Left lobe of liver (tissue), 2 donors: ENCODE measurements around the gene OSBP2. TPM values are rescaled to one million over a fixed set of nuclear protein-coding genes. Genes with fewer than 3 reads are reported as not detected.
A peak's percentile ranks its signal among the peaks of the same experiment; 100 is the strongest.
"Not testable (repeated sequence)": the region's sequence is repeated elsewhere in the genome, so short reads cannot be mapped to it uniquely, and the experiment has no call there.

Experiments used
- ATAC-seq: fragments of 200-7000 bp; cut with Tn5 transposase; one replicate; pipeline ENCODE4 v1.9.1; 2020; ENCODE audit warnings: mild to moderate bottlenecking, moderate library complexity
- DNase-seq: peaks from one replicate; pipeline ENCODE4 v3.0.0-alpha.2; 2020; ENCODE audit warnings: low spot score
- total RNA-seq: library from RNA; stranded (reverse); gene quantifications from one replicate; pipeline ENCODE4 v1.2.1, GENCODE V29; 2021
- donor health status: DM: no; HTN: no; CAD: no; lungs with moderate emphysema.
- donor health status: DM: no; HTN: yes; CAD: no.

The OSBP2 gene
- total RNA-seq, 1 donor from 2014 or later, result 0.63 TPM

DNA sequence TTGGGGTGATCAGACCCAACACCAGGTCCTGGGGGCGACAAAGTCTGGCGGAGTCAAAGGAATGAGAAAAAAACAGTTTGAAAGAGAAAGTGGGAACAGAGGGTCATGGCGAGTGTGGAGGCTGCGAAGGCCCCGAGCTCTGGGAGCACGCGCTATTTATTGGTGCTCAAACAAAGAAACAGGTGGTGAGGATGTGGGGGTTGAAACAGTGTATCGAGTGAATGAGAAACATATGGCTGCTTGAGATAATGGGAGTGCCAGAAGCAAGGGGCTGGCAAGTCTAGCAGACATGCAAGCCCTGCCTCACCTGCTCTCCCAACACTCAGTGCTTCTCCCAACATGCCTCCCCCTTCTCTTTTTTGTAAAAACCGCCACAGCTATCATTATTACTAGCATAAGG lies 19.2 kb upstream of the OSBP2 start:
- no peak for DNase-seq
- no peak for ATAC-seq

DNA sequence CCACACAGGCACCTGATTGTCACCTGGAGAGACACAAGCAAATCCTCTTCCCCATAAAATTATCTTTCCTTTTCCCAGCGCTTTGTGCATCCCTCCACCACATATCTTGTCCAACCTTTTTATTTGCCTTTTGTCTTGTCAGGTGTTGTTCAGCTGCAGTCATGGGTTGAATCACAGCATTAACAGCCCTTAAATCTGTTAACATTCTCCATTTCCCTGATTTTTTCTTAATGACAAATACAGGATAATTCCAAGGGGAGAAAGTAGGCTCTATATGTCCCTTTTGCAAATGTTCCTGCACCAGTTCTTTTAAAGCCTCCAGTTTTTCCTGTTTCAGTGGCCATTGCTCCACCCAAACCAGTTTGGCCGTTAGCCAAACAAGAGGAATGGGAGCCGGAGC lies 18.1 kb upstream of the OSBP2 start:
- not testable (repeated sequence) for ATAC-seq, DNase-seq

DNA sequence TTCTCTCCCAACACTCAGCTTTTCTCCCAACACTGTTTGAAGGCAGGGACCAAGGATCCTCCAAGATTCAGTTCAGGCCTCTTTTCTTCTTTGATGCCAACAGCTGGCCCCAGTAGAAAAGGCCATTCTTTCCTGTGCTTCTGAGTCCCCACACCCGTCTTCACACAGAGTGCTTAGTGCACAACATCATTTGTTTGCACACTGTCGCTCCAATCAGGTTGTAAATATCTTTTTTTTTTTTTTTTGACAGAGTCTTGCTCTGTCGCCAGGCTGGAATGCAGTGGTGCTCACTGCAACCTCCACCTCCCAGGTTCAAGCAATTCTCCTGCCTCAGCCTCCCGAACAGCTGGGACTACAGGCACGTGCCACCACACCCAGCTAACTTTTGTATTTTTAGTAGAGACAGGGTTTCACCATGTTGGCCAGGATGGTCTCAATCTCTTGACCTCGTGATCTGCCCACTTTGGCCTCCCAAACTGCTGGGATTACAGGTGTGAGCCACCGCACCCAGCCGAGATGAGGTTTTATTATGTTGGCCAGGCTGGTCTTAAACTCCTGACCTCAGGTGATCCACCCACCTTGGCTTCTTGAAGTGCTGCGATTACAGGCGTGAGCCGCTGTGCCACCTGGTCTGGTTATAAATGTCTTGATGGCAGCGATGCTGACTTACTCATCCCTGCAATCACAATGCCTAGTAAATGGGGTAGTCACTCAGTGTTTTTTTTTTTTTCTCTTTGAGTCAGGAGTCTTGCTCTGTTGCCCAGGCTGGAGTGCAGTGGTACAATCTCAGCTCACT lies 14.6 kb upstream of the OSBP2 start:
- not testable (repeated sequence) for ATAC-seq, DNase-seq

DNA sequence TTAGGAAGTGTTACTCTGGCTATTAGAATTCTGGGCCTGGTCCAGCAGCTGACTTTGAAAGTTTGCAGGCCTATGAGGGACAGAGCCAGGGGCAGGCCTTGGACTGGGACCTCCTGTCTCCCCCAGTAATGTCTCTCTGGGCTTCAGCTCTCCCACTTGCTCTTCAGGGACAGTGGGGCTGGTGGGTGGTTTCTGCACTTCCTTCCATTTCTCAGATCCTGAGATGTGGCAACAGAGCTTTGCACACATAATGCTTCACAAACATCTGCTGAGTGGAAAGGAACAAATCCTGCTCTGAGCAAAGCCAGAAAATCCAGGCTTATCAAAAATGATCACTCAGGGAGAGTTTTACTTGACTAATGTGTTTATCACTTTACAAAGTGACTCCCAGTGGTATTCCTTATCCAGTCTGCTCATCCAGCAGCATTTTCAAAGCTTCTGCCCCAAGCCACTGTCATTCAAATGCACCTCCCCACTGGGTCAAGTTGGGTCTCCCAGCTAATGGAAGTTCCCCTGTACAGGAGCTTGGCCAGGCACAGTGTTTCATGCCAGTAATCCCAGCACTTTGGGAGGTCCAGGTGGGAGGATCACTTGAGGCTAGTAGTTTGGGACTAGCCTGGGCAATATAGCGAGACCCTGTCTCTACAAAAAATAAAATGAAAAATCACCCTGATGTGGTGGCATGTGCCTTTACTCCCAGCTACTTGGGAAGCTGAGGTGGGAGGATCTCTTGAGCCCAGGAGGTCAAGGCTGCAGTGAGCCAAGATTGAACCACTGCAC lies 13.5 kb upstream of the OSBP2 start:
- ATAC-seq (peak; percentile 41), DNase-seq (no peak)

DNA sequence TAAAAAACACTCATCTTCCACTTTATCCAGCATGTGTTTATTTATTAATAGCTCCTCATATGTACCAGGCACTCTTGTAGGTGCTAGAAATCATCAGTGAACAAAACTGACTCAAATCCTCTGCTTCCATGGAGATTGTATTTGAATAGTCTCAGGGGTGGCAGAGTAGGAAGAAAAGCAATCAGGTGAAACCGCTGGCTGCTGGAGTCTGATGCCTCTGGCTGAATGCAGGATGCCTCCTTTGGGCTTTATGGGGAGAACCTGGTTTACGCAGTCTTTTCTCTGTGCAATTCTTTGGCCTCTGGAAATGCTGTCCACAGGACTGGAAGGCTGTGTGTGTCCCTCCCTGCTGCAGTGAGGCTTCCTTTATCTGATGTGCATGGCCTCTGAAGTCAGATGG lies 12.8 kb upstream of the OSBP2 start:
- DNase-seq, result no peak
- ATAC-seq, result no peak

DNA sequence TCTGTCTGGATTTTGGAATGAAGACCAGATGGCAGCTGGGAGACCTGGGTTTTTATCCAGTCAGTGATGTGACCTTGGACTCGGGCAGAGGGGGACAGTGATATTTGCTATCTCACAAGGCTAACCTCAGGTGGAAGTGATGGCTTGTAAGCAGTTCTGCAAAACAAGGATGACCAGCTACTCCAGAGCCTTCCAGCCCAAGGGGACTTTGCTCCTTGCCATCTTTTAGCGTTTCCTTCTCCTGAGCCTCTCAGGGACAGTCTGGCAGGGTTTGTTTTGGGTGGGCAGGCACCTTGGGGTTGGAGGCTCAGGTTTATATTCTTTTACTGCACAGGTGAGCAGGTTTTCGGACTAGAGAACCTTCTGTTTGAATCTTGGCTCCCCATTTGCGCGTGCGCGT lies 9.5 kb upstream of the OSBP2 start:
- ATAC-seq (no peak), DNase-seq (no peak)

DNA sequence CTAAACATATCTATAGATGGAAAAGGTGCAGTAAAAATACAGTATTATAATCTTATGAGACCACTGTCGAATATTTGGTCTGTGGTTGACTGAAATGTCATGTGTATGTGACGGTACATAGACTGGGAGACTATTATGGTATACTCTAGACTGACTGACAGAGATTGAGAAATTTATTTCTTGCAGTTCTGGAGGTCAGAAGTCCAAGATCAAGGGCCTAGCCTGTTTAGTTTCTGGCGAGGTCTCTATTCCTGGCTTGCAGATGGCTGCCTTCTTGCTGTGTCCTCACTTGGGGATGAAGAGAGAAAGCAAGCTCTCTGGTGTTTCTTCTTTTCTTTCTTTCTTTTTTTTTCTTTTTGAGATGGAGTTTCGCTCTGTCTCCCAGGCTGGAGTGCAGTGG lies 7.3 kb upstream of the OSBP2 start:
- ATAC-seq (no peak), DNase-seq (no peak)

DNA sequence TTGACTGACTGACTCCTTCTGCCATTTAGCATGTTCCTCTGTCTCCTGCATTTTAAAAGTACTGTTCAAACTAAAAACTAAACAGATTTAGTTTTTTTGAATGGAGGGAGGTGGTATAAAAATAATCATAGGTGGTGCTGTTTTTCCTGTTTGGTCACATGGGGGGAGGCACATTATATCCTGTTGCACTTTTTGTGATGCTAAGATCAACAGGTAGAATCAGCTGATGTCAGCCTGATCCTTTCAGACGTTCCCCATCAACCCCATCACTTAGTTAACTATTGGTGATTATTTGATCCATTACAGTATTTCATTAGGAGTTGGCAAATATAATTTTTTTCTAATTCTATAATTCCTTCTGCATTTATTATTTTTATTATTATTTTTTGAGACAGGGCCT lies 5.1 kb upstream of the OSBP2 start:
- ATAC-seq, result no peak
- no peak for DNase-seq

DNA sequence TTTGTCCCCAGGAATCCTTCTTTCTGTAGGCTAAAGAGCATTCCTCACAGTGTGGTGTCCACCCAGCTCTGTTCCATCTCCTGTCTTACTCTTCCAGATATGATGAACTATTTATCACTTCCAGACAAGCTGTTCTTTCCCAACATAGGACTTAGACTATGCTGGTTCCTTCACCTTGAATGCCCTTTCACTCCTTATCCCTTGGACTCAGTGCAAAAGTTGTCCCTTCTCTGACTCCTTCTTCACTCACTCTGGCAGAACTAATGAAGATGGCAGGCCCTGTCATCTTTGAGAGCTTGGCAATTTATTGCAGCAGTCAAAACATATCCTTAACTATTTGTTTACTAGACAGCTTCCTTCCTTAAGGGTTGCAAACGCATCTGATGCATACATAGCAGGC lies 3.5 kb upstream of the OSBP2 start:
- DNase-seq, result no peak
- ATAC-seq, result no peak

DNA sequence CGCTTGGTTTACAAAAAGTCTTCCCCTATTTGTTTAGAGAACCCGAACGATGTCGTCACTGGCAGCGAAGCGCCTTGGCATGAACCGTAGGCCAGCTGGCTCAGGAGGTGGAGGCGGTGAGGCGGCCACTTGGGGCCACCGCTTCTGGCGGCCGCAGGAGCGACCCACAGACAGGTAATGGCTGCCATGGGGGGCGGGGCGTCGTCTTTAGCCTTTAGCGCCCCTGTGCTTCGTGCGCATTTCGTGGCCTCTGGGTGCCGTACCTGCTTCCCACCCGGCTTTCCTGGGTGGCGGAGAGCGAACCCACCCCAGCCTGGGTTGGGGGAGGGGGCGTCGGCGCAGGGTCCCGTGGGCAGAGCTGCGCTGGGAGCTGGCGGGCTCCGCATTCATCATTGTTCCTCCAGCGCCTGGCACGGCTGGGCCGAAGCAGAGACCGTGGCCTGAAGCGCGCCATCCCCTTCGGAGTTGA lies 469 bp upstream of the OSBP2 start:
- ATAC-seq (peak; percentile 83), DNase-seq (peak; percentile 76)

DNA sequence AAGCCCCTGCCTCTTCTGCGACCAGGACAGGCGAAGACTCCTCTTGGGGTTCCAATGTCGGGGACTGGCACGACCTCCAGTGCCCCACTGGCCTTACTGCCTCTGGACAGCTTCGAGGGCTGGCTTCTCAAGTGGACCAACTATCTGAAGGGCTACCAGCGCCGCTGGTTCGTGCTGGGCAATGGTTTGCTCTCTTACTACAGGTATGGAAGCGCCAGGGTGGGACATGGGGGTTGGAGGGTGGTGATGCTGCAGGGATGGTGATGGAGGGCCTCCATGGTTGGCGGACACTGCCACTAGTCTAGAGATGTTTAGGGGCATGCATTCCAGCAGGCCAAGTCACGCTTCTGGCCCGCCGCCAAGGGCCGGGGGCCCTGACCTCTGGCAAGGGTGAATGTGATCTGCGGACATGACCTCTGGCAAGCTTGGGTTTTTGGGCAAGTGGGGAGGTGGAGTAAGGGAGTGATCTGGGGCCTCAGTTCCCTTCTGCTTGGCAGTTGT lies 727 bp downstream of the OSBP2 start:
- DNase-seq, result peak; percentile 47

DNA sequence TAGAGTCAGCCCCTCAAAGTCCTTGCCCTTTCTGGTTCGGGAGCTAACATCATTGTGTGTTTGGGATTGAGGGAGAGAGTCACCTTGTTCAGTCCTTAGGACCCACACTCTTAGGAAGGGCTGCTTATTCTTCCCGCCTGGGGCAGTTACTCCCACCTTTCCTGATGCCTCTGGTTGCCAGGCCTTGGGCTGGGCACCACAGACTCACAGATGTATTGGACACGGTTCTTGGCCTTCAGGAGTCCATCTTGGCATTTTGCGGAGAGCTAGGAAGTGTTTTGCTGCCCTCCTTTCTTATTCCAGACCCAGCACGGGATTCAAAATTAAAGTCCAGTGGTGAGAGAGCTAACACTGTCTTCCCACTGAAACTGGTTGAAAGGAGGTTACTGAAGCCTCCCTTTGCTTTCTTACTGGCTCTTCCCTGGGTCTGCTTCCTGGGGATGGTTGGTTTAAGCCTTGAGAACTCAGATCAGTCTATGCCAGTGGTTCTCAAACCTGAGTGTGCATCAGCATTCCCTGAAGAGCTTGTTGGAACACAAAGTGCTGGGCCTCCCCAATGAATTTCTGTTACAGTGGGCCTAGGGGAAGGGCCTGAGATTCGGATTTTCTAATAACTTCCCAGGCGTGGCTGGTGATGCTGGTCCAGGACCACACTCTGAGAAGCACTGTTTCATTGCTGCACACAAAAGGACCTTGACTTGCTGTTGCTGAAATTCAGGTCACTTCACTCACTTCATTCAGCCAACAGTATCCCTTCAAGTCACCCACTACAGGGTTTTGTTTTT lies 1.4 kb downstream of the OSBP2 start:
- ATAC-seq (no peak), DNase-seq (no peak)

More for the DNA sequence above, 727 bp downstream of the OSBP2 start:
- ATAC-seq, result no peak

DNA sequence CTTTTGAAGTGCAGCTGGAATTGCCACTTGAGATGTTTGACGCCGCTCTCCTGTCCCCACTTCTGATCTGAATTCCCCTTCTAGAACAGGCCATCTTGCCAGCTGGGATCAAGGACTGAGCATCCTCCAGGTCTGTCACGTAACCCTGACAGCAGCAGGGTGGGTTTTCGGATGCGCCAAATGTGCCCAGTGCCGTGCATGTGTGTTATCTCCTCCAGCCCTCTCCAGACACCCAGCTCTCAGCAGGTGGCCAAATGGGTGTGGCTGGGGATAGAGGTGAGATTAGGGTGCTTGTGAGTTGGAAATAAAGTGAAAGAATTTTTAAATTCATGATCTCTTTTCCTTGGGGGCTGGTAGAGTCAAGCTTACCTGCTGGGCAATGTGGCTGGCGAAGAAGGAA lies 3.3 kb downstream of the OSBP2 start:
- DNase-seq (no peak), ATAC-seq (no peak)

DNA sequence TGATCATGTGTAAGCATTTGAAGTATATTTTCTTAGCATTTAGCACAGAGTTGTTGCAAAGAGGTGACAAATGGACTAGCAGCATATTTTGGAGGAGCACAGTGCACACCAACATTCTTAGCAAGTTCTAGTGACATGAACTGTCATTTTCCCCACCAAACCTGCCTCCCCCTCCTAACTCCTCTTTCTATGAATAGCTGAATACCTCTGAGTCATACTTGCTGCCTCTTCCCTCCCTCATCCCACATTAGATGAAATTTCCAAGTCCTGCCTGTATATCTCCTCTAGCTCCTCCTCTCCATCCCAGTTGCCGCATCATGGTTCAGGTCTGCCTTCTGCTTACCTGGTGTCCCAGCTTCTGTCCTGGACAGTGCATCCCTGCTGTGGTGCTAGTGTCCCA lies 7.2 kb downstream of the OSBP2 start:
- DNase-seq (no peak), ATAC-seq (no peak)

DNA sequence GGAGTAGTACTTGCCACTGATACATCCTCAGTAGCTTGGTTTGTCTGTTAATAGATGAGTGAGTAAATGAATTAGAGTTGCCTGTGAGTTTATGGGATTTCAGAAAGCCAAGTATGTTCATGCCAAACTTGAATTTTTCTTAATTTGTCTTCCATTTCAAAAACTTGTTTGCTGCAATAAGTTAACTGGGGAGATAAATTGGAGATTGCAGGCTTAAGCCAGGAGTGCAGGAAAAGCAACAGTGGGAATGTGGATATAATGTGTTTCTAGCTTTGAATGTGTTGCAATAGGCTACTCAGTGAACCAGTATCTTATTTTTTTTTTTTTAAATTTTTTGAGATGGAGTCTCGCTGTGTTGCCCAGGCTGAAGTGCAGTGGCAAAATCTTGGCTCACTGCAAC lies 8.2 kb downstream of the OSBP2 start:
- no peak for ATAC-seq

DNA sequence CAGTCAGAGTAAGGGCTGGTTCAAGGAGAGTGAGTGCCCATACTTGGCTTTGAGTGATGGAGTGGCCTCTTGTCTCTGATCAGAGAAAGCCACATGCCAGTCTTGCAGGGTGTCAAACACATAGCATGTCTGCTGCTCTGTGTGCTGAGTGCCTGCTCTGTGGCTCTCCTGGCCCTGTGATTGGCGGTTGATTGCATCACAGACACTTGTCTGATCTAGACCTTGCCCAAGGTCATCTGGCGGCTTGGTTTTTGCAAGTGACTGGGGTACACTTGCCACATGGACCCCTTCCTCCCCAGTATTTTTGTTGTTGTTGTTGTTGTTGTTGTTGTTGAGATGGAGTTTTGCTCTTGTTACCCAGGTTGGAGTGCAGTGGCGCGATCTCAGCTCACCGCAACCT lies 10.3 kb downstream of the OSBP2 start:
- no peak for DNase-seq
- no peak for ATAC-seq

More for the DNA sequence above, 8.2 kb downstream of the OSBP2 start:
- DNase-seq, result no peak

DNA sequence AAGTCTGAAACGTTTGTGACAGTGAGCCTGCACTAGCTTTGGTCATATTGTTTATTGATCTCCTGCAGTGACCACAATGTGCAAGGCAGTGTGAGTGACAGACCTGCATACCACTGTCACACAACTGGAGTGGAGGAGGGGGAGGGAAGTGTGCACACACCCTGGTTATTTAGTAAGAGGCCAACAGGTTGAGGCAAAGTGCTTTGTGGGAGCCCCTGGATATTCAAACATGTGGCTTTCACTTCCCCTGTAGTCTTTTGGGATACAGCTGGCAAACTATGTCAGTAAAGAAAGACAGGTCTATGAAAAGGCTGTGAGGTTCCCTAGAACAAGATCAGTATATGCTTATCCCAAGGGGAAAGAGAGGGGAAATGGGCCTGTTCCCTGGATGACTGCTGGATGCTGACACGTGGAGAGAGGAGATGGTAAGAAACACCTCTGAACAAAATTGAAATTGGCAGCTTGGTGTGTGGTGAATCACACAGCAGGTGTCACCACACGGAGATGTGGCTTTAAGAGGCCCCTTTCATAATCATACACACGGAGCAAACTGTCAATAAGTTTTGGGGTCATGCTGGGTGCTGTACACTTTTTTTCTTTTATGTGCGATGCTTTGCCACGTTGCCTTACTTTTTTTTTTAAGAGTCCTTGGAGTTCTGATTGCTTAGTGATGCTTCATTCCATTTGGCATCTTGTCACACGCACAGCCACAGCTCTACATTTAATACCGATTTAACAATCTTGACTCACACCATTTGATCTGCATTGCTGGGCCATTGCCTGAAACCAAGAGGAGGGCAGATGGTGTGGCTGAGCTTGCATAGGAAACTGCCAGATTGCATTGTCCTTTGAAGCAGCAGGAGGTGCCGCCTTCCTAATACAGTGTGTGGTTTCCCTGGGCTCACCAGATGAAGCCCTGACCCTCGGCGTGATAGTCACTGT lies 11.3 kb downstream of the OSBP2 start:
- DNase-seq (no peak), ATAC-seq (no peak)

DNA sequence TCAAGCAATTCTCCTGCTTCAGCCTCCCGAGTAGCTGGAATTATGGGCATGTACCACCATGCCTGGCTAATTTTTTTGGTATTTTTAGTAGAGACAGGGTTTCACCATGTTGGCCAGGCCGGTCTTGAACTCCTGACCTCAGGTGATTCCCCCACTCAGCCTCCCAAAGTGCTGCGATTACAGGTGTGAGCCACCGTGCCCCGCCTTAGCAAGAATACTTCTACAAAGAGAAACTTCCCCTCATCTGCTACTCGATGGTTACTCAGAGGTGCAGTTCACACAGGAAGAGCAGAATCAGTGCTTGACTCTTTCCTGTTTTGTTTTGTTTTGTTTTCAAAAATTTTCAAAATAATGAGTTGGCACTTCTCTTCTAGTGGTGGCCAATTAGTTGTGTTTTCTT lies 15.3 kb downstream of the OSBP2 start:
- ATAC-seq, DNase-seq: not testable (repeated sequence)

DNA sequence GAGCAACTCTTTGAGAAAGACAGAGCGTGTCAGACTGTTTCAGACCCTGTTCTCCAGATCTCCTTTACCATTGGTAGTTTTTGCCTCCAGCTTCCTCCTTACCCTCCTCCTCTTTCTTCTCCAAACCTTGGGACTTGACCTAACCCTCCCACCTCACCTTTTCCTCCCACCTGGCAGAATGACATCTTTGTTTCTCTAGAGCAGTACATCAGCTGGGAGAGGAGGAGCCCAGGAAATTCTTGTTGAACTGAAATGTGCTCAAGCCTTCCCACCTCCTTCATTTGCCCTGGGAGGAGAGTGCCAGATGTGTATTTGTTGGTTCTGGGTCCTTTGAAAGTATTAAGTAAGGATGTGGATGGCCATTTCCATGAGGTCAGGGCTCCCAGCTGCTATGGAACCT lies 17.4 kb downstream of the OSBP2 start:
- no peak for DNase-seq
- ATAC-seq, result no peak

DNA sequence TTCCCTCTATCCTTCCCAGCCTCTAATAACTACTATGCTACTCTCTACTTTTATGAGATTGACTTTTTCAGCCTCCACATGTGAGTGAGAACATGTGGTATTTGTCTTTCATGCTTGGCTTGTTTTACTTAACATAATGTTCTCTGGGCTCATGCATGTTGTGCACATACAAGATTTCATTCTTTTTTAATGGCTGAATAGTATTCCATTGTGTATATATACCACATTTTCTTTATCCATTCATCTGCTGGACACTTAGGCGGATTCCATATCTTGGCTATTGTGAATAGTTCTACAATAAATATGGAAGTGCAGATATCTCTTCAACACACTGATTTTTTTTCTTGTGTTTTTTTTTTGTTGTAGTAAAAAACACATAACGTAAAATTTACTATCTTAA lies 19.4 kb downstream of the OSBP2 start:
- DNase-seq (no peak), ATAC-seq (no peak)
